GM12892 (cell line): ENCODE data around the gene WNK2.
"Not testable (repeated sequence)": the region's sequence is repeated elsewhere in the genome, so short reads cannot be mapped to it uniquely, and the experiment has no call there.

Experiments
- DNase-seq: peaks from one replicate; pipeline ENCODE4 v3.0.0; 2011; ENCODE audit not compliant: insufficient read length
- FAIRE-seq: peaks from 2 replicates; lab custom pipeline; 2011; peaks lifted over from hg19 to GRCh38; lab: Jason Lieb, UNC
- POLR2A ChIP-seq: IDR thresholded peaks from 2 replicates; pipeline ENCODE4 v1.6.1; 2011; ENCODE audit warnings: low read depth, low read length, control low read depth
- POLR2AphosphoS5 ChIP-seq: IDR thresholded peaks from 2 replicates; pipeline ENCODE4 v1.6.1; 2011; ENCODE audit warnings: low read depth, low read length, control low read depth
- TAF1 ChIP-seq: IDR thresholded peaks from 2 replicates; pipeline ENCODE4 v1.6.1; 2011; ENCODE audit warnings: low read depth, mild to moderate bottlenecking, control low read depth, low read length, borderline replicate concordance

WNK2 gene

GRCh38 chr9:93326654-93327053 is 142.7 kb downstream of the WNK2 start:
- TF ChIP-seq POLR2AphosphoS5 (no peak), TAF1 (no peak), POLR2A (no peak)
- DNase-seq (no peak), FAIRE-seq (no peak)

DNA sequence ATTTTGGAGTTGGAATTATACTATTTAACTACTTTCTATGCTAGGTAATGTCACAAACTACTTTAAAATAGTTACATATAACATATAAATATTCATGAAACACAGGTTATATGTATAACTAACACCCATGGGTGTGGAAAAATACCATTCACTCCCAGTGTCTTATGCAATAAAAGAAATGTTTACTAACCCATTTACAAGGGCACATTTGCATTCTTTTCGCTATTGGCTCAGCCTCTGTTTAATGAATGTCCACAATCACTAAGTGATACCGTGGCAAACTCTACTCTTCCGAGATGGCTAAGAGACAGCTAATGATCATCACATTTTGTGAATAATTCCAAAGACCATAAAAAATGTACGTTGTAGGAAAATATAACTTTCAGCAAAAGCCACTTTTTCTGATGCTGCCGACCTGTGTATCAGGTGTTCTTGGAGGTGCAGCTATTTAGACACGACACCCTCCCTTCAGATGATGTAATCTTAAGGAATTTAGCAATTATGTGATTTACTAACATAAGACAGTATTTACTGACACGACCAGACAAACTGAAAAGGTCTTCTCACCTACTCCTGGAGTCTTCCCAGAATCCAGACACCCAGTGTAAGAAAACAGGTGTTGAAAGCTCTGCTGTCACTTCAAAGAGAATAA is 145.8 kb downstream of the WNK2 start:
- TF ChIP-seq TAF1, result no peak
- TF ChIP-seq POLR2A, result no peak
- no peak for TF ChIP-seq POLR2AphosphoS5
- DNase-seq, result no peak
- no peak for FAIRE-seq

DNA sequence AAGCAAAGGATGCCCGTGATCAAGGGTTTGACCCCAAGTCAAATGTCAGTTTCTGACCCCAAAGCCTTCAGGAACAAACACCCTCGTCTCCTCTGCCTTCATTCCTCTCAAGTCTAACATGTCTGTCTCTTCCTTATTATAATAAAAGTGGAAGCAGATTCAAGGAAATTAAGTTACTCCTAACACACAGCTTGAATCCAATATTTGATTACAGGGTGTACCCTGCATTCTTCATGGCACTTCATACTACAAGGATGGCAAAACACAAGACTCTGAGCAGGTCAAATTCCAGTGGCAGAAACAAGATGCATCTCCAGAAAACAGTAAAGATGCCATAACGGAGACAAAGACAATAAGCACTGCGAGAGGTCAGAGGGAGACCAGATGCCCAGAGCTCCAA is 148.4 kb downstream of the WNK2 start:
- no peak for TF ChIP-seq POLR2A
- FAIRE-seq (no peak), DNase-seq (no peak)

- TF ChIP-seq POLR2A, result no peak
- TF ChIP-seq TAF1, result no peak
- TF ChIP-seq POLR2AphosphoS5, result no peak
- no peak for FAIRE-seq
- no peak for DNase-seq
These were observed 152.8 kb downstream of the WNK2 start for GRCh38 chr9:93336720-93337119.

GRCh38 chr9:93338196-93338595 is 154.3 kb downstream of the WNK2 start:
- not testable (repeated sequence) for DNase-seq, FAIRE-seq

- DNase-seq (no peak), FAIRE-seq (no peak)
- no peak for TF ChIP-seq TAF1
- no peak for TF ChIP-seq POLR2A
- no peak for TF ChIP-seq POLR2AphosphoS5
These were observed 156.2 kb downstream of the WNK2 start for GRCh38 chr9:93340091-93340490.

DNA sequence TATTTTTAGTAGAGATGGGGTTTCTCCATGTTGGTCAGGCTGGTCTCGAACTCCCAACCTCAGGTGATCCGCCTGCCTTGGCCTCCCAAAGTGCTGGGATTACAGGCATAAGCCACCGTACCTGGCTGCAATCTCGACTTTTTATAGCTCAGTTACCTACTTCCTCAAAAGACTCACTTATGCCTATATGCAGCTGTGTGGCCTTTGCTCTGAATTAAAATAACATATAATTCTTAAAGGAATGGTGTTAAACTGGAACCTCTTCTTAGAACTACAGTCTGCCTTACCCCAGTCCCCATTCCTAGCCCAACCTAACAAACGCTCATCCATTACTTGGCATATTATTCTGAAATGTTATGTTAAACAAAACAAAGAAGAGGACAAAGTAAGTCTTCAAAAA is 157.9 kb downstream of the WNK2 start:
- FAIRE-seq, DNase-seq: not testable (repeated sequence)

- FAIRE-seq, result not testable (repeated sequence)
These were observed 158.5 kb downstream of the WNK2 start for GRCh38 chr9:93342428-93342827.

GRCh38 chr9:93343663-93344062 is 159.7 kb downstream of the WNK2 start:
- no peak for TF ChIP-seq POLR2AphosphoS5
- TF ChIP-seq TAF1, result no peak
- no peak for TF ChIP-seq POLR2A
- no peak for DNase-seq
- no peak for FAIRE-seq

More at GRCh38 chr9:93342428-93342827, 158.5 kb downstream of the WNK2 start:
- DNase-seq, result not testable (repeated sequence)

DNA sequence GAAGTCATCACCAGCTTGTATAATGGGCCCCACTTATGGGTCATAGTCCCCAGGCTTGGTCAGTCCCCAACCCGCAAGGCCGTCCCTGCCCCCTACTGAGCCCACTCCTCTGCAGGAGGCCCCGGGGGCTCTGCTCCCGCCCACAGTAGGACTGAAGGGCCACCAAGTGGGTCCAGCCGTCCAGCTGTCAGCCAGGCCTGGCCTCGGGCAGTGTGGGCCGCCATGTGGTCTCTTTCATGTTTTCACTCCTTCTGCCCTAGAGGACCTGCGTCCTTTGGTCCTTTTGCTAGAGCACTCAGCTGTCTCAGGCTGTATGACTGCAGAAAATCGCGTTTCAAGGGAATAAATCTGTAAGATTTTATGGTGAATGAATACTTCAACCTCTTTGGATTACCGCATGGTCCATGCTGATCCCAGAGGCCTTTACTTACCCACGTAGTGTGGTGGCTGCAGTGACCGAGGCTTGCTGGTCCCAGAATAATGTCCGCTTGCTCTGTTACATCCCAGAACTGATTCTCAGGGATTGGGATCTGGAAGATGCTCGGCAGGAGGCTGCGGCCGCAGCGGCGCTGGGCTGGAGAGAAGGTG is 161.8 kb downstream of the WNK2 start:
- no peak for TF ChIP-seq POLR2A
- no peak for TF ChIP-seq TAF1
- TF ChIP-seq POLR2AphosphoS5, result no peak

GRCh38 chr9:93346231-93347112 is 162.5 kb downstream of the WNK2 start:
- TF ChIP-seq TAF1 (no peak), POLR2A (no peak), POLR2AphosphoS5 (no peak)
- FAIRE-seq (no peak), DNase-seq (no peak)

More for the DNA sequence above, 161.8 kb downstream of the WNK2 start:
- FAIRE-seq, result no peak
- no peak for DNase-seq

- not testable (repeated sequence) for DNase-seq, FAIRE-seq
These were observed 163.5 kb downstream of the WNK2 start for GRCh38 chr9:93347371-93347975.

DNA sequence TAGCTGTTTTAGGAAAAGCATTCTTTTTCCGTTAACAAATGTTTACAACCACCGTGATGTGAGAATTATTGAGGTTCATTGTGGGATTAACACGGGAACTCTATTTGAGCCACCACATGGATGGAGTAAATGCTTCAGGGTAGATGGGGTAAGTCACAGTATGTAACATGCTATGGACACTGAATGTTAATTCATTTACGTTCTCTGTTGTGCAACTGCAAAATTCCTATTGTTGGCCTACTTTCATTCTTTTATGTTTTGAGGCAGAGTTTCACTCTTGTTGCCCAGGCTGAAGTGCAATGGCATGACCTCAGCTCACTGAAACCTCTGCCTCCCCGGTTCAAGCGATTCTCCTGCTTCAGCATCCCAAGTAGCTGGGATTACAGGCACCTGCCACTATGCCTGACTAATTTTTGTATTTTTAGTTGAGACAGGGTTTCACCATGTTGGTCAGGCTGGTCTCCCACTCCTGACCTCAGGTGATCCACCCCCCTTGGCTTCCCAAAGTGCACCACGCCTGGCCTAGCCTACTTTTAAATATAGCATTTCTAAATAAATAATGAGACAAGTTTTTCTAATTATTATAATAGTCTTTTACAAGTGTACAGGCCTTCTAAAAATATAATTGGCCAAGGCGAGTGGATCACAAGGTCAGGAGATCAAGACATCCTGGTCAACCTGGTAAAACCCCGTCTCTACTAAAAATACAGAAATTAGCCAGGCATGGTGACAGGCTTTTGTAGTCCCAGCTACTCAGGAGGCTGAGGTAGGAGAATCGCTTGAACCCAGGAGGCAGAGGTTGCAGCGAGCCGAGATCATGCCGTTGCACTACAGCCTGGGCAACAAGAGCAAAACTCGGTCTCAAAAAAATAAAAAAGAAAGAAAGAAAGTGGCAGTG is 169.7 kb downstream of the WNK2 start:
- FAIRE-seq, result not testable (repeated sequence)

More for the DNA sequence above, 169.7 kb downstream of the WNK2 start:
- DNase-seq, result not testable (repeated sequence)
